Heart left ventricle (tissue), 13 donors: ENCODE results near the gene GPR39.

Source experiments
- POLR2A ChIP-seq, 2 donors: fragments of 450-650 bp; IDR thresholded peaks; one replicate each; pipeline ENCODE4 v1.6.1; 2017; ENCODE audit warnings: antibody characterized with exemption in 2 of 2, mild to moderate bottlenecking in 2 of 2, moderate library complexity in 2 of 2
- TF ChIP-seq, protein P1 (sequence below), 12 donors: fragments of 200-600 bp; sonication (generic) in 4 of 12; IDR thresholded peaks; one replicate each; pipeline versions ENCODE4 v1.5.0 to v1.8.0; 2018 to 2022; ENCODE audit warnings: antibody characterized with exemption in 12 of 12, mild to moderate bottlenecking in 5 of 12
- donor health status: ischemic (EF 13 %, LVEDD 7.1; RV severe dilation, severe dysfunction).
- donor health status: DM: no; HTN: yes; CAD: no.
- donor health status: DM: no; HTN: no; CAD: no.
- donor health status: ischemic (EF 25% LVEDD 6.9; RV normal size, moderate dysfunction).
- donor health status: ischemic (EF 25% LVEDD 5.7; RV mildly dilated, moderate dysfunction).
- donor health status: ischemic (EF 35%, LVEDD 5.7; RV mildly dilated, moderate dysfunction).
- donor health status: nonischemic (EF 11% LVEDD 7.7; RV severe dilation, severe dysfunction).
- donor health status: DM: yes; HTN: yes; CAD: no.
- donor health status: PGD.
- donor health status: ischemic (EF 29% LVEDD 5.4; RV normal size, mild dysfunction).
- donor health status: nonischemic (EF 23%, LVEDD 6.1; RV moderate dilation, normal function).

DNA sequence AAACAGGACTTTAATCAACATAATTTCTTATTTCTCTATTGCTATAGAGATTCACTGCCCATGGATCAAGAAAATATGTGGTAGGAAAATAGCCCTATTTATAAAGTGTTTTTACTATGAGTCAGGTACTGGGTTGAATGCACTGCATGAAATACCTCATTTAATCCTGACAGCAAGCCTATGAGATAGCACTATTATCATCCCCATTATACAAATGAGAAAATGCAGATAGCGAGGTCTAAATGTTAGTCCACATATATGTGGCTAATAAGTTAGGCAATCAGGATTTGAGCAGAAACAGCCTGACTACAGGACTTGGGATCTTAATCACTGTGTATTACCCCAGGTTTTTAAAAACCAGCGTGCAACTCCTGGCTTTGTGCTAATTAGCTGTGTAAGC, 261.9 kb downstream of the GPR39 start:
- TF ChIP-seq, protein P1, sequence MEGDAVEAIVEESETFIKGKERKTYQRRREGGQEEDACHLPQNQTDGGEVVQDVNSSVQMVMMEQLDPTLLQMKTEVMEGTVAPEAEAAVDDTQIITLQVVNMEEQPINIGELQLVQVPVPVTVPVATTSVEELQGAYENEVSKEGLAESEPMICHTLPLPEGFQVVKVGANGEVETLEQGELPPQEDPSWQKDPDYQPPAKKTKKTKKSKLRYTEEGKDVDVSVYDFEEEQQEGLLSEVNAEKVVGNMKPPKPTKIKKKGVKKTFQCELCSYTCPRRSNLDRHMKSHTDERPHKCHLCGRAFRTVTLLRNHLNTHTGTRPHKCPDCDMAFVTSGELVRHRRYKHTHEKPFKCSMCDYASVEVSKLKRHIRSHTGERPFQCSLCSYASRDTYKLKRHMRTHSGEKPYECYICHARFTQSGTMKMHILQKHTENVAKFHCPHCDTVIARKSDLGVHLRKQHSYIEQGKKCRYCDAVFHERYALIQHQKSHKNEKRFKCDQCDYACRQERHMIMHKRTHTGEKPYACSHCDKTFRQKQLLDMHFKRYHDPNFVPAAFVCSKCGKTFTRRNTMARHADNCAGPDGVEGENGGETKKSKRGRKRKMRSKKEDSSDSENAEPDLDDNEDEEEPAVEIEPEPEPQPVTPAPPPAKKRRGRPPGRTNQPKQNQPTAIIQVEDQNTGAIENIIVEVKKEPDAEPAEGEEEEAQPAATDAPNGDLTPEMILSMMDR (IDR thresholded peaks at IDR 0.05): no peak
- no peak for TF ChIP-seq POLR2A (IDR thresholded peaks at IDR 0.05)
